ENCODE data around the gene GIN1. TPM values are rescaled to one million over a fixed set of nuclear protein-coding genes. Genes with fewer than 3 reads are reported as not detected.
"Not testable (repeated sequence)": the region's sequence is repeated elsewhere in the genome, so short reads cannot be mapped to it uniquely, and the experiment has no call there.

The GIN1 gene
- total RNA-seq, 1 experiment from 2014 or later, result 3.6 TPM

DNA sequence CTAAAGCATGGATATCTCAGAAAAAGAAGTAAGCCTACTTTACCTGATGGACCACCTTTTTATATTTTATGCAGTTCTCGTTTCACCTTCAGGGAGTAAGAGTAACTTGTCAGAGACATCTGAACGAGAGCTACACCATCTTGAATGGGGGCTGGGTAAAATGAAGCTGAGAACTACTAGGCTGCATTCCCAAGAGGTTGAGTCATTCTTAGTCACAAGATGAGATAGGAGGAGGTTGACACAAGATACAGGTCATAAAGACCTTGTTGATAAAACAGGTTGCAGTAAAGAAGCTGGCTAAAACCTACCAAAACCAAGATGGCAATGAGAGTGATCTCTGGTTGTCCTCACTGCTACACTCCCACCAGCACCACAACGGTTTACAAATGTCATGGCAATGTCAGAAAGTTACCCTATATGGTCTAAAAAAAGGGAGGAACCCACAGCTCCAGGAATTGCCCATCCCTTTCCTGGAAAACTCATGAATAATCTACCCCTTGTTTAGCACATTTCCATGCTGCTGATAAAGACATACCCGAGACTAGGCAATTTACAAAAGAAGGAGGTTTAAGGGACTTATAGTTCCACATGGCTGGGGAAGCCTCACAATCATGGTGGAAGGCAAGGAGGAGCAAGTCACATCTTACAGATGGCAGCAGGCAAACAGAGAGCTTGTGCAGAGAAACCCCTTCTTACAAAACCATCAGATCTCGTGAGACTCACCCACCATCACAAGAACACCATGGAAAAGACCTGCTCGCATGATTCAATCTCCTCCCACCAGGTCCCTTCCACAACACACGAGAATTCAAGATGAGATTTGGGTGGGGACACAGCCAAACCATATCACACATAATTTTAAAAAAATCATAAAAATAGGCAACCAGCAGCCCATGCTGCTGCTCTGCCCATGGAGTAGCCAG lies 62.5 kb downstream of the GIN1 start:
- in situ Hi-C loops (cut with HindIII; ENCODE audit: low sequenced_read_pairs), result no loop called here
- no peak for DNase-seq (ENCODE audit: low spot score)

DNA sequence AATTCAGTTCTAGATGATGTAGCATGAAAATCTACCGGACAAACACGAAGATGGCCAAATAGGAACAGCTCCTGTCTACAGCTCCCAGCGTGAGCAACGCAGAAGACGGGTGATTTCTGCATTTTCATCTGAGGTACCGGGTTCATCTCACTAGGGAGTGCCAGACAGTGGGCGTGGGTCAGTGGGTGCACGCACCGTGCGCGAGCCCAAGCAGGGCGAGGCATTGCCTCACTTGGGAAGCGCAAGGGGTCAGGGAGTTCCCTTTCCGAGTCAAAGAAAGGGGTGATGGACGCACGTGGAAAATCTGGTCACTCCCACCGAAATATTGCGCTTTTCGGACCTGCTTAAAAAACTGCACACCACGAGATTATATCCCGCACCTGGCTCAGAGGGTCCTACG lies 73.2 kb downstream of the GIN1 start:
- in situ Hi-C loops (cut with HindIII; ENCODE audit: low sequenced_read_pairs); DNase-seq (ENCODE audit: low spot score): not testable (repeated sequence)

DNA sequence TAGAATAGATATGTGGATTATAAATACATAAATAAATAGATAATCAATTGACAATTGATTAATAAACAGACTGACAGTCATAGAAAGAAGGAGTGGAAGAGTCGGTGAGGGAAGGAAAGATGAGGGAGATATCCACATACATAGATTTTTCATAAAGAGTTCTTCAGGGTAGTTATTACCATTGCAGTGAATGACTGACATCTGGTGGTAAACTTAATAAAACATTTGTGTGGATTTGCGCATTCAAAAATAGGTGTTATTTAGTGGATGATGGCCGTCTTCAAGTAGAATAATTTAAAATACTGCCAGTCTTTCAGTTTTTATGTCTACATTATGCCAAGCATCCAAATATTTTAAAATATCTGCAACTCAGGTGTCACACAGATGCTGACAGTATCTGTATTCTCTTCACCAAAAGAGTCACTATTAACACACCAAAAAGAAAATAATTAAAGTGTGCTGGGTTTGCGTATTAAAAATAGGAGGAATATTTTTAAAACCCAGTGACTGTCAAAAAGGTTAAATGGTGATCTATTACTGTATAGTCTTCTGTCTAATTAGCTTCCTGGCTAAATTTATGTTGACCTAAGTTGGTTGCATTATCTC lies 78.8 kb downstream of the GIN1 start:
- peak; percentile 61 for DNase-seq (ENCODE audit: low spot score)
- in situ Hi-C loops (cut with HindIII; ENCODE audit: low sequenced_read_pairs), result no loop called here

DNA sequence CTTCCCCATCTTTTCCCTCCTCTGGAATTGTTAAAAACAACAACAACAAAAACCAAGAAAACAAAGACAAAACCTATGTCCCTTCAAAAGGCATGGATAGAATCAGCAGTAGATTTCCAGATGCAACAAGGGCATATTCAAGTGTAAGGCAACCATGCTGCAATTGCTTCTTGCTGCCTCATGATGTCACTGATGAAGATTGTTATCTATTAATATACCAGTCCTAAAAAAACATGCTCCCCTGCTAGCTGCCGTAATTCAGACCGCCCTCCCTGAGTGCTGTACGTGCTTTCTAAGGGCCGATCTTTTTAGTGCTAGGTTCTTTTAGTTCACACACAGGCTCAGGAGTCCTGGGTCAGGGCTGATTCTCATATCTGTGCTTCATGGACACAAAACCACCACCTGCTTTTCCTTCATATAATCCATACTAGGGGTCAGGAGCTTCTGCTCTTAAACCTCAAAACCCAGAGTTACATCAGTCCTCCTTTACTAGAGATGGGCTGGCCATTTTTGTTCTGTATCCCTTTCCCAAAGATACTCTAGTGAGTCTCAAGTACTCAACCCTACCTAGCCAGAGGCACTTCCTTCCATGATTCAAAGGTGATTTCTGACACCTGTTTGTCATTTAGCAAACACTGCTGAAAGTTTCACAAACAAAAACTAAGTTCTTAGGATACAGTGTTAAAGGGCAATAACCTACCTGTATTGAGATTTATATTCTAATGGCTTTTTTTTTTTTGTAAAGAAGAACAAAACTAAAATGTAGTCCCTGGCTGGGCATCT lies 82.1 kb downstream of the GIN1 start:
- in situ Hi-C loops (cut with HindIII; ENCODE audit: low sequenced_read_pairs), result no loop called here
- no peak for DNase-seq (ENCODE audit: low spot score)

DNA sequence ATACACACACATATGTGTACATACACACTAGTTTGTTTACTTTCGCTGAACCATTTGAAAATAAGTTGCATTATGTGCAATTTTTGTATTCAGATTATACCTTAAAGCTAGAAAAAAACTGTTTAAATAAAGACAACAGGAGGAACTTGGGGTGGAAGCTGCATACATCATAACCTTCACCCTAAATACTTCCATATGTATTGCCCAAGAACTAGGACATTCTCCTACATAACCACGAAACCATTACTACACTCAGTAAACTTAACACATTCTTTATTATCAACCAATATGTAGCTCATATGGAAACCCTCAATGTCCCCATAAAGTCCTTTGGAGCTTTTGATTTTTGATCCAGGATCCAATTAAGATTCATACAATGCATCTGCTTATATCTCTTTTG lies 83.3 kb downstream of the GIN1 start:
- DNase-seq (ENCODE audit: low spot score), result no peak

More for the DNA sequence above, 83.3 kb downstream of the GIN1 start:
- in situ Hi-C loops (cut with HindIII; ENCODE audit: low sequenced_read_pairs), result no loop called here

Other genes starting within 250 kb of the GIN1 start
- gene PPIP5K2, start 163 bp upstream of the GIN1 start, total RNA-seq (2014; rRNA removed; shearing (Covaris generic)), result 39.9 and 65.7 TPM in 2 replicates
- gene MACIR, start 138.6 kb upstream of the GIN1 start, total RNA-seq (2014; rRNA removed; shearing (Covaris generic)), result 7.8 and 10.4 TPM in 2 replicates

Data from G401 (cell line).